Mesothelial cell of epicardium (in vitro differentiated cells): ENCODE data around the gene PCDHGC4. TPM values are rescaled to one million over a fixed set of nuclear protein-coding genes. Genes with fewer than 3 reads are reported as not detected.

ENCODE experiments used
- DNase-seq, 2 experiments: peaks; one replicate each; pipeline ENCODE4 v3.0.0; 2021; ENCODE audit warnings: low spot score in 2 of 2; ENCODE audit not compliant: unreplicated experiment in 2 of 2
- H3K27ac Mint-ChIP-seq: 2 replicates; pipeline ENCODE4 v1.8.0; 2021; ENCODE audit warnings: mixed read lengths
- H3K27me3 Mint-ChIP-seq: 2 replicates; pipeline ENCODE4 v1.8.0; 2021; ENCODE audit warnings: low read depth, mixed read lengths
- H3K36me3 Mint-ChIP-seq: 2 replicates; pipeline ENCODE4 v1.8.0; 2021; ENCODE audit warnings: mixed read lengths
- H3K4me1 Mint-ChIP-seq: 2 replicates; pipeline ENCODE4 v1.8.0; 2021; ENCODE audit warnings: mixed read lengths
- H3K4me3 Mint-ChIP-seq: 2 replicates; pipeline ENCODE4 v1.8.0; 2021; ENCODE audit warnings: mild to moderate bottlenecking, moderate library complexity, mixed read lengths
- H3K9me3 Mint-ChIP-seq: 2 replicates; pipeline ENCODE4 v1.8.0; 2021; ENCODE audit warnings: mixed read lengths
- CTCF ChIP-seq: fragments of 200-600 bp; sonication (generic); IDR thresholded peaks from one replicate; pipeline ENCODE4 v1.5.0; 2021; ENCODE audit warnings: antibody characterized with exemption; ENCODE audit not compliant: unreplicated experiment
- total RNA-seq: library from RNA; stranded (reverse); gene quantifications from 3 replicates; pipeline ENCODE4 v1.2.1, GENCODE V29; 2021

PCDHGC4 gene
- total RNA-seq, 1 donor from 2014 or later, result 5.2 TPM

- H3K4me3 Mint-ChIP-seq, result peak overlapping the region; percentile 28
- H3K27ac Mint-ChIP-seq, result no peak overlapping the region
- no peaks in the 10 kb centered on the region for H3K27me3 Mint-ChIP-seq
- H3K4me1 Mint-ChIP-seq, result peaks cover 28% of the 10 kb centered on the region
- H3K9me3 Mint-ChIP-seq, result no peaks in the 10 kb centered on the region
- no peak for DNase-seq
- TF ChIP-seq CTCF, result no peak
- H3K36me3 Mint-ChIP-seq, result peaks cover 33% of the 10 kb centered on the region
Observed at GRCh38 chr5:141486091-141486490, 1.3 kb downstream of the PCDHGC4 start.

- Mint-ChIP-seq H3K4me3 (no peak overlapping the region), H3K36me3 (peaks cover 34% of the 10 kb centered on the region), H3K27me3 (no peaks in the 10 kb centered on the region), H3K27ac (no peak overlapping the region), H3K4me1 (peaks cover 28% of the 10 kb centered on the region), H3K9me3 (no peaks in the 10 kb centered on the region)
- no peak for TF ChIP-seq CTCF
- no peak for DNase-seq
Observed at GRCh38 chr5:141487131-141487530, 2.3 kb downstream of the PCDHGC4 start.

- no peak for TF ChIP-seq CTCF
- Mint-ChIP-seq H3K27me3 (no peaks in the 10 kb centered on the region), H3K4me3 (no peak within 1 kb of the TSS), H3K36me3 (peaks cover 34% of the 10 kb centered on the region), H3K27ac (no peak within 1 kb of the TSS), H3K9me3 (no peaks in the 10 kb centered on the region), H3K4me1 (peaks cover 16% of the 10 kb centered on the region)
- DNase-seq, result no peak
Observed at GRCh38 chr5:141488591-141489561, 4.0 kb downstream of the PCDHGC4 start, which contains the start of gene PCDHGC5. TSS of gene PCDHGC5 (plus strand) at chr5:141489081. CDS start at chr5:141489241, 160 bp downstream.

- H3K27ac Mint-ChIP-seq, result no peak overlapping the region
- H3K4me1 Mint-ChIP-seq, result peaks cover 16% of the 10 kb centered on the region
- peaks cover 34% of the 10 kb centered on the region for H3K36me3 Mint-ChIP-seq
Observed at GRCh38 chr5:141489841-141490240, 5.0 kb downstream of the PCDHGC4 start.

GRCh38 chr5:141490271-141490670 is 5.4 kb downstream of the PCDHGC4 start:
- H3K9me3 Mint-ChIP-seq, result no peaks in the 10 kb centered on the region
- no peak for TF ChIP-seq CTCF
- peaks cover 16% of the 10 kb centered on the region for H3K4me1 Mint-ChIP-seq
- H3K36me3 Mint-ChIP-seq, result peaks cover 34% of the 10 kb centered on the region
- DNase-seq, result no peak
- H3K4me3 Mint-ChIP-seq, result no peak overlapping the region
- H3K27ac Mint-ChIP-seq, result no peak overlapping the region
- H3K27me3 Mint-ChIP-seq, result no peaks in the 10 kb centered on the region

More at GRCh38 chr5:141489841-141490240, 5.0 kb downstream of the PCDHGC4 start:
- Mint-ChIP-seq H3K27me3 (no peaks in the 10 kb centered on the region), H3K9me3 (no peaks in the 10 kb centered on the region), H3K4me3 (no peak overlapping the region)
- TF ChIP-seq CTCF, result no peak
- no peak for DNase-seq
